MM.1S (cell line): Measurements from ENCODE around the gene UBE2E2.
A peak's percentile ranks its signal among the peaks of the same experiment; 100 is the strongest.

Source experiments
- DNase-seq: peaks from one replicate; pipeline ENCODE4 v3.0.0-alpha.2; 2015
- H2AFZ ChIP-seq: fragments of 300-600 bp; sonication (generic); 2 replicates; pipeline ENCODE4 v1.6.0; 2016; ENCODE audit warnings: antibody characterized with exemption, low read length
- H3F3A ChIP-seq: fragments of 300-600 bp; sonication (generic); 2 replicates; pipeline ENCODE4 v1.6.1; 2016; ENCODE audit warnings: mild to moderate bottlenecking, antibody characterized with exemption, low read length, moderate library complexity, mixed read lengths; ENCODE audit not compliant: insufficient read depth
- H3K27ac ChIP-seq: fragments of 300-600 bp; sonication (generic); 2 replicates; pipeline ENCODE4 v1.5.1; 2016; ENCODE audit warnings: mild to moderate bottlenecking, low read length
- H3K27me3 ChIP-seq: fragments of 300-600 bp; sonication (generic); replicated peaks from 2 replicates; pipeline ENCODE4 v1.6.0; 2016; ENCODE audit warnings: low read length; ENCODE audit not compliant: insufficient read depth
- H3K36me3 ChIP-seq: fragments of 300-600 bp; sonication (generic); replicated peaks from 2 replicates; pipeline ENCODE4 v1.6.1; 2016; ENCODE audit warnings: mild to moderate bottlenecking, low read length, mixed read lengths; ENCODE audit not compliant: insufficient read depth
- H3K4me1 ChIP-seq: fragments of 300-600 bp; sonication (generic); 2 replicates; pipeline ENCODE4 v1.6.1; 2016; ENCODE audit warnings: low read length, mixed read lengths
- H3K4me2 ChIP-seq: fragments of 300-600 bp; sonication (generic); 2 replicates; pipeline ENCODE4 v1.6.0; 2016; ENCODE audit warnings: low read depth, low read length
- H3K4me3 ChIP-seq: fragments of 300-600 bp; sonication (generic); 2 replicates; pipeline ENCODE4 v1.5.1; 2016; ENCODE audit warnings: low read length, mixed read lengths
- H3K79me2 ChIP-seq: fragments of 300-600 bp; sonication (generic); 2 replicates; pipeline ENCODE4 v1.6.1; 2016; ENCODE audit warnings: mixed run types, low read length, mixed read lengths
- H3K9ac ChIP-seq: fragments of 300-600 bp; sonication (generic); 2 replicates; pipeline ENCODE4 v1.6.1; 2016; ENCODE audit warnings: low read length, mixed read lengths
- H3K9me2 ChIP-seq: fragments of 300-600 bp; sonication (generic); replicated peaks from 2 replicates; pipeline ENCODE4 v1.6.1; 2016; ENCODE audit warnings: mild to moderate bottlenecking, low read length, mixed read lengths; ENCODE audit not compliant: insufficient read depth
- H3K9me3 ChIP-seq: fragments of 300-600 bp; sonication (generic); replicated peaks from 2 replicates; pipeline ENCODE4 v1.6.1; 2016; ENCODE audit warnings: mild to moderate bottlenecking, low read length, mixed read lengths; ENCODE audit not compliant: insufficient read depth
- H4K20me1 ChIP-seq: fragments of 300-600 bp; sonication (generic); 2 replicates; pipeline ENCODE4 v1.6.1; 2016; ENCODE audit warnings: mild to moderate bottlenecking, low read length, moderate library complexity, mixed read lengths; ENCODE audit not compliant: insufficient read depth
- EZH2 ChIP-seq: fragments of 300-600 bp; sonication (generic); optimal IDR thresholded peaks from 2 replicates; pipeline ENCODE3; 2017; ENCODE audit warnings: low read depth, mild to moderate bottlenecking, antibody characterized with exemption, low read length, mixed read lengths
- EZH2phosphoT487 ChIP-seq: fragments of 300-600 bp; sonication (generic); IDR thresholded peaks from 2 replicates; pipeline ENCODE4 v1.6.1; 2018; ENCODE audit warnings: antibody characterized with exemption, low read length
- TF ChIP-seq, protein P1 (sequence below): fragments of 300-600 bp; sonication (generic); IDR thresholded peaks from 2 replicates; pipeline ENCODE4 v1.5.1; 2016; ENCODE audit warnings: antibody characterized with exemption, low read length, mixed read lengths

The UBE2E2 gene

DNA sequence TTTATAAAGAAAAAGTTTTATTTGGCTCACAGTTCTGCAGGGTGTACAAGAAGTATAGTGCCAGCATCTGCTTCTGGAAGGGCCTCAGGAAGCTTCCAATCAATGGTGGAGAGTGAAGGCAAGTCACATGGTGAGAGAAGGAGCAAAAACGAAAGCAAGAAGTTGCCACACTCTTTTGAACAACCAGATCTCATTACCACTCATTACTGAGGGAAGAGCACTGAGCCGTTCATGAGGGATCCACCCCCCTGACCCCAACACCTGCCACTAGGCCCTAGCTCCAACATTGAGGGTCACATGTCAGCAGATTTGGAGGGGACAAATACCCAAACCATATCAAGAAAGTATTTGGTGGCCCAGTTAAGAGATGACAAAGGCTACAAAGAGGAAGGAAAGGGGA lies 363.4 kb downstream of the UBE2E2 start:
- H2AFZ ChIP-seq = no peak overlapping the region
- H3K4me3 ChIP-seq = no peak overlapping the region
- no peaks in the 10 kb centered on the region for H3K9me3 ChIP-seq
- H4K20me1 ChIP-seq = no peaks in the 10 kb centered on the region
- no peaks in the 10 kb centered on the region for H3K27me3 ChIP-seq
- no peak overlapping the region for H3K9ac ChIP-seq
- no peaks in the 10 kb centered on the region for H3K79me2 ChIP-seq
- H3K4me2 ChIP-seq = no peak overlapping the region
- H3K4me1 ChIP-seq = peaks cover 14% of the 10 kb centered on the region
- DNase-seq = no peak
- H3K9me2 ChIP-seq = no peaks in the 10 kb centered on the region
- H3F3A ChIP-seq = no peaks in the 10 kb centered on the region
- H3K36me3 ChIP-seq = no peaks in the 10 kb centered on the region
- no peak overlapping the region for H3K27ac ChIP-seq
- TF ChIP-seq, protein P1, sequence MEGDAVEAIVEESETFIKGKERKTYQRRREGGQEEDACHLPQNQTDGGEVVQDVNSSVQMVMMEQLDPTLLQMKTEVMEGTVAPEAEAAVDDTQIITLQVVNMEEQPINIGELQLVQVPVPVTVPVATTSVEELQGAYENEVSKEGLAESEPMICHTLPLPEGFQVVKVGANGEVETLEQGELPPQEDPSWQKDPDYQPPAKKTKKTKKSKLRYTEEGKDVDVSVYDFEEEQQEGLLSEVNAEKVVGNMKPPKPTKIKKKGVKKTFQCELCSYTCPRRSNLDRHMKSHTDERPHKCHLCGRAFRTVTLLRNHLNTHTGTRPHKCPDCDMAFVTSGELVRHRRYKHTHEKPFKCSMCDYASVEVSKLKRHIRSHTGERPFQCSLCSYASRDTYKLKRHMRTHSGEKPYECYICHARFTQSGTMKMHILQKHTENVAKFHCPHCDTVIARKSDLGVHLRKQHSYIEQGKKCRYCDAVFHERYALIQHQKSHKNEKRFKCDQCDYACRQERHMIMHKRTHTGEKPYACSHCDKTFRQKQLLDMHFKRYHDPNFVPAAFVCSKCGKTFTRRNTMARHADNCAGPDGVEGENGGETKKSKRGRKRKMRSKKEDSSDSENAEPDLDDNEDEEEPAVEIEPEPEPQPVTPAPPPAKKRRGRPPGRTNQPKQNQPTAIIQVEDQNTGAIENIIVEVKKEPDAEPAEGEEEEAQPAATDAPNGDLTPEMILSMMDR = no peak
- TF ChIP-seq EZH2phosphoT487 (no peak), EZH2 (no peak)

DNA sequence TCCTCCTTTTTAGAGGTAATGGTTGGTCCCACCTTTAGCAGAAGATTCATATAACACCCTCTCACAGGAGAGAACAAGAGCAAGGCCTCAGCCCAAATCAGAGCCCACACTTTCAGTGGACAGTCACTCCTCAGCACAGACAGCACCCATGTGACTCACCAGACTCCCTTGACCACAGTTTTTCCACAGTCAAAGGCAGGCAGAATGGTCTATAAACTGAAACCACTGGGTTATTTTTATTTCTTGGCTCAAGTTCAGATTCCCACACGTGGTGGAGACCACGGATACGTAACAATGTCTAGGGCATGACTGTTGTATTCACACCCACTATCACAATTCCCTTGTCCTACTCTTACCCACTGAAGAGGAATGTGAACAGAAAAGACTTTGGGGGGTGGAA lies 364.8 kb downstream of the UBE2E2 start:
- Histone ChIP-seq H3K4me2 (0 out of 2 replicates have a peak overlapping the region, but pooled peaks have one; percentile 0), H3K4me3 (no peak overlapping the region), H2AFZ (no peak overlapping the region), H3K79me2 (no peaks in the 10 kb centered on the region), H3K9ac (no peak overlapping the region), H3K36me3 (no peaks in the 10 kb centered on the region), H3K9me3 (no peaks in the 10 kb centered on the region), H3K9me2 (no peaks in the 10 kb centered on the region), H4K20me1 (no peaks in the 10 kb centered on the region), H3K27me3 (no peaks in the 10 kb centered on the region), H3F3A (no peaks in the 10 kb centered on the region), H3K4me1 (peaks cover 14% of the 10 kb centered on the region), H3K27ac (peak overlapping the region; percentile 8; the same call in 1 of the 2 replicates)
- DNase-seq = peak; percentile 8
- TF ChIP-seq, protein P1 = no peak
- TF ChIP-seq EZH2phosphoT487 (no peak), EZH2 (no peak)

DNA sequence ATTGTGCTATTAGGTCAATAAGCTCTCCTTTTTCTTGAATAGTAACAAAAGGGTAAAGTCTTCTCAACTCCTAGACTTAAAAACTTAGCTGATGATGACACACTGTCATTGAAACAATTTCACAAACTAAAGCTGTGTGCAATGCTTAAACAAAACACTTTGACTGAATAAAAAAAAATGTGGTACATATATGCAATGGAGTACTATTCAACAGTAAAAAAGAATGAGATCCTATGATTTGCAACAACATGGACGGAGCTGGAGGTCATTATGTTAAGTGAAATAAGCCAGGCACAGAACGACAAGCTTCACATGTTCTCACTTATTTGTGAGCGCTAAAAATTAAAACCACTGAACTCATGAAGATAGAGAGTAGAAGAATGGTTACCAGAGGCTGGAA lies 370.7 kb downstream of the UBE2E2 start:
- Histone ChIP-seq H3K4me3 (no peak overlapping the region), H3K4me1 (no peaks in the 10 kb centered on the region), H3K9ac (no peak overlapping the region), H3K4me2 (no peak overlapping the region), H3F3A (no peaks in the 10 kb centered on the region), H4K20me1 (no peaks in the 10 kb centered on the region), H3K9me2 (no peaks in the 10 kb centered on the region), H3K36me3 (no peaks in the 10 kb centered on the region), H3K27ac (no peak overlapping the region), H2AFZ (no peak overlapping the region), H3K79me2 (no peaks in the 10 kb centered on the region), H3K27me3 (no peaks in the 10 kb centered on the region), H3K9me3 (no peaks in the 10 kb centered on the region)
- DNase-seq = no peak
- TF ChIP-seq, protein P1 = no peak
- no peak for TF ChIP-seq EZH2
- no peak for TF ChIP-seq EZH2phosphoT487
